AG04449 (cell line): Measurements from ENCODE around the gene PPP1R18.
"Not testable (repeated sequence)": the region's sequence is repeated elsewhere in the genome, so short reads cannot be mapped to it uniquely, and the experiment has no call there.

ENCODE experiments used
- CTCF ChIA-PET: fragments of 350-600 bp; formaldehyde crosslinking; extraction: SDS; loops from one replicate; lab custom pipeline; 2021; ENCODE audit warnings: antibody characterized with exemption; lab: Yijun Ruan, JAX
- POLR2A ChIA-PET: fragments of 400-600, 350-600 bp; formaldehyde crosslinking; extraction: SDS; loops from one replicate; lab custom pipeline; 2020; ENCODE audit warnings: antibody characterized with exemption, inconsistent platforms; lab: Yijun Ruan, JAX
- DNase-seq: peaks from one replicate; pipeline ENCODE4 v3.0.0-alpha.2; 2010; ENCODE audit warnings: low read depth, low spot score
- H3K4me3 ChIP-seq: 2 replicates; pipeline ENCODE4 v1.5.1; 2011; ENCODE audit warnings: low read depth, mild to moderate bottlenecking, control low read depth, low read length
- CTCF ChIP-seq: IDR thresholded peaks from one replicate; pipeline ENCODE4 v1.5.1; 2011; ENCODE audit warnings: mild to moderate bottlenecking, moderate library complexity, low read length, control low read depth, inconsistent platforms; ENCODE audit not compliant: insufficient read depth; ENCODE audit errors: missing control alignments

The PPP1R18 gene

GRCh38 chr6:30719791-30720737 lies 33.6 kb upstream of the PPP1R18 start, which contains the start of gene TUBB:
TUBB (plus strand) TSS chr6:30720352; CDS start chr6:30720507, 155 bp downstream.
- peak; percentile 86 for DNase-seq
- no peak for TF ChIP-seq CTCF
- ChIA-PET POLR2A (interaction anchor here (0.6 to 2.5 kb wide), 8 partner anchors 23 to 105 kb away, joined by 3 to 10 read pairs (median 3); partner anchors contain the start of gene NRM), CTCF (interaction anchor here (1.3 to 18.8 kb wide), 3 partner anchors 14 to 43 kb away, joined by 4 to 504 read pairs (median 67); partner anchors contain the start of gene DHX16)
- H3K4me3 ChIP-seq = peak within 1 kb of the TSS; percentile 97

GRCh38 chr6:30719356-30719755 lies 32.9 kb upstream of the PPP1R18 start:
- no peak for DNase-seq
- ChIA-PET CTCF (interaction anchor here (0.7 to 18.8 kb wide), 6 partner anchors 15 to 195 kb away, joined by 3 to 504 read pairs (median 4); partner anchors contain the start of genes DHX16 and VARS2), POLR2A (interaction anchor here (0.7 to 1.2 kb wide), 4 partner anchors 24 to 33 kb away, joined by 3 to 5 read pairs (median 3); partner anchors contain the start of gene NRM)
- H3K4me3 ChIP-seq = peak overlapping the region; percentile 58
- TF ChIP-seq CTCF = no peak

- DNase-seq = not testable (repeated sequence)
- peak overlapping the region; percentile 50 for H3K4me3 ChIP-seq
- POLR2A ChIA-PET = interaction anchor here (0.6 to 1.5 kb wide), 8 partner anchors 16 to 101 kb away, joined by 3 to 10 read pairs (median 4); partner anchors contain the start of genes IER3, MRPS18B and PPP1R10
- CTCF ChIA-PET = interaction anchor here (0.6 to 18.8 kb wide), 5 partner anchors 21 to 196 kb away, joined by 3 to 504 read pairs (median 4); partner anchors contain the start of genes DHX16 and VARS2
Measured at GRCh38 chr6:30717845-30718720, 31.6 kb upstream of the PPP1R18 start.

GRCh38 chr6:30717129-30717844 lies 30.8 kb upstream of the PPP1R18 start, which contains the start of gene MDC1:
MDC1 (minus strand) TSS chr6:30717281; CDS start chr6:30715175, 2,106 bp downstream.
- peak; percentile 31 for TF ChIP-seq CTCF
- peak within 1 kb of the TSS; percentile 71 for H3K4me3 ChIP-seq
- ChIA-PET POLR2A (interaction anchor here (0.6 to 1.5 kb wide), 16 partner anchors 10 to 369 kb away, joined by 3 to 10 read pairs (median 4); partner anchors contain the start of genes IER3, MRPS18B and PPP1R10), CTCF (interaction anchor here (0.7 to 18.8 kb wide), 5 partner anchors 10 to 162 kb away, joined by 3 to 504 read pairs (median 4); partner anchors contain the start of gene DHX16)
- DNase-seq = peak; percentile 100

GRCh38 chr6:30716879-30717128 lies 30.4 kb upstream of the PPP1R18 start:
- peak overlapping the region; percentile 71 for H3K4me3 ChIP-seq
- CTCF ChIA-PET = interaction anchor here (1.0 to 18.8 kb wide), 4 partner anchors 25 to 162 kb away, joined by 4 to 504 read pairs (median 6); partner anchors contain the start of gene DHX16

More at GRCh38 chr6:30716879-30717128, 30.4 kb upstream of the PPP1R18 start:
- POLR2A ChIA-PET = interaction anchor here (0.6 to 1.5 kb wide), 16 partner anchors 10 to 370 kb away, joined by 3 to 10 read pairs (median 4); partner anchors contain the start of genes IER3, MRPS18B and PPP1R10
- no peak for TF ChIP-seq CTCF
- no peak for DNase-seq
